CD4-positive, alpha-beta T cell treated with Interleukin-10 for 1 hour (primary cell): ENCODE measurements around the gene ILK.

Experiments used
- DNase-seq: peaks from one replicate; pipeline ENCODE4 v3.0.0-alpha.2; 2020

The ILK gene

GRCh38 chr11:6574816-6575715 lies 28.5 kb upstream of the ILK start:
- DNase-seq, result no peak

- no peak for DNase-seq
Measured at GRCh38 chr11:6576471-6577373, 26.9 kb upstream of the ILK start.

GRCh38 chr11:6578134-6578533 lies 25.4 kb upstream of the ILK start:
- no peak for DNase-seq

DNA sequence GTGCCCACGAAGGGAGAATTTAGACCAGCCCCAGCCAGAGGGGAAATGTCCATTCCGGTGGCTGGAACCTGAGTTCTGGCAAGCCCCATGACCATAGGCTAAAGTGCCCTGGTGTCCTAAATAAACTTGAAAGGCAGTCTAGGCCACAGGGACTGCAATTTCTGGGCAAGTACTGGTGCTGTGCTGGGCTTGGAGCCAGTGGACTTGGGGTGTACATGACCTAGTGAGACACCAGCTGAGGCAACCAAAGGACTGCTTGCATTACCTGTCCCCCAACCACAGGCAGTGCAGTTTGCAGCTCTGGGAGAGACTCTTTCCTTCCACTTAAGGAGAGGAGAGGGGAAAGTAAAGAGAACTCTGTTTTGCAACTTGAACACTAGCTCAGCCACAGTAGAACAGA lies 23.9 kb upstream of the ILK start:
- no peak for DNase-seq

GRCh38 chr11:6583584-6583983 lies 20.0 kb upstream of the ILK start:
- no peak for DNase-seq

DNA sequence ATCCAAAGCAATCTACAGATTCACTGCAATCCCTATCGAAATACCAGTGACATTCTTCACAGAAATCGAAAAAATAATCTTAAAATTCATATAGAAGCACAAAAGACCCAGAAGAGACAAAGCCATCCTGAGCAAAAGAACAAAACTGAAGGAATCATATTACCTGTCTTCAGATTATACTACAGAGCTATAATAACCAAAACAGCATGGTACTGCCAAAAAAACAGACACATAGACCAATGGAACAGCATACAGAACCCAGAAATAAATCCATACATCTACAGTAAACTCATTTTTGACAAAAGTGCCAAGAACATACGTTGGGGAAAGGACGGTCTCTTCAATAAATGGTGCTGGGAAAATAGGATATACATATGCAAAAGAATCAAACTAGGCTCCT lies 19.0 kb upstream of the ILK start:
- no peak for DNase-seq

DNA sequence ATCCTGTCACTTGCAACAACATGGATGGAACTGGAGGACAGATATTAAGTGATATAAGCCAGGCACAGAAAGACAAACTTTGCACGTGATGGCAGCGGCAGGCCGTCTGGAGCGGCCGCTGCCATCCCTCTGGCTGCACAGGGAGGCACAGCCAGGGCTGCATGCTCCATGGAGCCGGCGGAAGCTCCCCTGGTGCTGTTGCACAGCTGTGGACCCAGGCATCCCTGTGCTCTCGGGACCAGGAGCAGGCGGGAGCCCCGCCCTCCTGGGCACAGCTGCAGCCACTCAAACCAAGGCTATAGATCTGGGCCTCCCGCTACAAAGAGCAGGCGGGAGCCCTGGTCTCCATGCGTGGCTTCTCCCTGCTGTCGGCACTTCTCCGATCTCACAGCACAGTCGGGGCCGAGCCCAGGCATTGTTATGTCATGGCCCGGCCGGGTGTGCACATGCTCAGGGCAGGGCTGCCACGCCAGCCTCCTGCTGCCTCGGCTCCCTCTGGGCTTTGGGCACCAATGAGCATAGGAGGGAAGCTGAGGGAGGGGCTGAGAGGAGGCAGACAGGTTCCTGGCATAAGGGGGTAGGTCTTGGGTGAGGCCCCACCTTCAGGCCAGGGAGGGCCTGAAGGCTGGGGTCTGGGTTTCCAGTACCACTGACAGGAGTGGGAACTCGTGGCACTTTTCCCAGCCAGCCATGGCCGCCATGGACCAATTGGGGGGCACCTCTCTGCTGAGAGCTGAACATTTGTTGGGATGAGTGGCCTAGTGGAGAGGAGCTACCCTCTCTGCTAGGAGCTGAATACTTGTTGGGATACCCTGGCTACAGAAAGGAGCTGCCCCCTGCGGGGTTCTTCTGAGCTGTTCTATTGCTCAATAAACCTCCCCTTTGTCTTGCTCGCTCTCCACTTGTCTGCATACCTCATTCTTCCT lies 16.9 kb upstream of the ILK start:
- DNase-seq, result no peak

DNA sequence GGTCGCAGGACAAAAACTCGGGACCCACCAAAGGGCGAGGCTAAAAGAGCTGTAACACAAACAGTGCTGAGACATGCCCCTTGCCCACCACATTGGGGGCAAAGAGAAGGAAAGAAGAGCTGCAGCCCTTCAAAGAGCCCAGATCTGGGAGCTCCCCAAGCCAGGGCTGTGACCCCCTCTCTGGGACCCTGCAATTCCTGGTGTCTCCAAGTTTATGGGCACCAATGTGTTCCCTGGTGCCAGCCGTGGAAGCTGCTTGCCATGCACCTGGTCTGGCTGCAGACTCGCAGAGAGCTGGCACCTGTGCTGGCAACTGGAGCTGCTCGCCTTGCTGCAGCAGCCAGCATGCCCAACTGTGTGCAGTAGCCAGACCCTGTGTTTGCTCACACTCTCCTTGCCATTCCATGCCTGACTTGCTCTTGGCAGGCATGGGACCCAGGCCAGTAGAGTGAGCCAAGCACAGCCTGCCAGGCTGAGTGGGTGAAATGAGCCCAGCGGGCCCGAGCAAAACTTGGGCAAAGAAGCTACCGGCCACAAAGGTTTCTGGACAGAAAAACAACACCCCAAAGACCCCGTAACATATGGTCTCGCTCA lies 16.1 kb upstream of the ILK start:
- no peak for DNase-seq

DNA sequence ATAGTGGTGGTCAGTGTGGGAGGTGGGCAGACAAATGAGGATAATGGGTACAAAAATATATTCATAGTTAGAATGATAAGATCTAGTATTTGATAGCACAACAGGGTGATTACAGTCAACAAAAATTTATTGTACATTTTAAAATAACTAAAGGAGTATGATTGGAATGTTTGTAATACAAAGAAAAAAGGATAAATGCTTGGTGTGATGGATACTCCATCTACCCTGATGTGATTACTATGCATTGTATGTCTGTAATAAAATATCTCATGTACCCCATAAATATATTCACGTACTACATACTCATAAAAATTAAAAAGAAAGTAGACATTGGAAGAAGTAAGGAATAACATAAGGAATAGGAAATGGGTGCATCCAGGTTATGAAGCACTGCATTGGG lies 15.6 kb upstream of the ILK start:
- DNase-seq, result no peak

- no peak for DNase-seq
Measured at GRCh38 chr11:6594142-6594768, 9.3 kb upstream of the ILK start.

GRCh38 chr11:6596239-6596877 lies 7.2 kb upstream of the ILK start:
- DNase-seq, result no peak

GRCh38 chr11:6598555-6598954 lies 5.0 kb upstream of the ILK start:
- no peak for DNase-seq

- no peak for DNase-seq
Measured at GRCh38 chr11:6599449-6599848, 4.1 kb upstream of the ILK start.

- no peak for DNase-seq
Measured at GRCh38 chr11:6599881-6600390, 3.6 kb upstream of the ILK start.

DNA sequence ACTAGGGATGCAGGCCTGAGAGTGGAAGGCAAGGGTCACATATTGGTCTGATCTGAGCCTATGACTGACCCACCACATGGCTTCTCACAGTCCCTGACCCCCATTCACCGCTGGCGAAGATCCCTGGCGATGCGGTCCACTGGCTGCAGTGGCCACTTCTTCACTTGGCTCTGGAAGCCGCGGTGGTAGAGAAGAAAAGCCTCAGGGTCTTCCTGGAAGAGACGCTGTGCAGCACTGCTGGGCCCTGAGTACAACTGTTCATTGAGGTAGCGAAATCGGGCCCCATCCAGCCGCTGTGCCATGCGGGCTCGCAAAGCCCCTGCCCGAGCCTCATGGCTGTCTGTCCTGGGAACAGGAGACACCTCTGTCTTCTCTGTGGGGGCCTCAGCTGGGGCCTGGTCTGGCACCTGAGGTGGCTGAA lies 2.5 kb upstream of the ILK start:
- DNase-seq, result no peak

DNA sequence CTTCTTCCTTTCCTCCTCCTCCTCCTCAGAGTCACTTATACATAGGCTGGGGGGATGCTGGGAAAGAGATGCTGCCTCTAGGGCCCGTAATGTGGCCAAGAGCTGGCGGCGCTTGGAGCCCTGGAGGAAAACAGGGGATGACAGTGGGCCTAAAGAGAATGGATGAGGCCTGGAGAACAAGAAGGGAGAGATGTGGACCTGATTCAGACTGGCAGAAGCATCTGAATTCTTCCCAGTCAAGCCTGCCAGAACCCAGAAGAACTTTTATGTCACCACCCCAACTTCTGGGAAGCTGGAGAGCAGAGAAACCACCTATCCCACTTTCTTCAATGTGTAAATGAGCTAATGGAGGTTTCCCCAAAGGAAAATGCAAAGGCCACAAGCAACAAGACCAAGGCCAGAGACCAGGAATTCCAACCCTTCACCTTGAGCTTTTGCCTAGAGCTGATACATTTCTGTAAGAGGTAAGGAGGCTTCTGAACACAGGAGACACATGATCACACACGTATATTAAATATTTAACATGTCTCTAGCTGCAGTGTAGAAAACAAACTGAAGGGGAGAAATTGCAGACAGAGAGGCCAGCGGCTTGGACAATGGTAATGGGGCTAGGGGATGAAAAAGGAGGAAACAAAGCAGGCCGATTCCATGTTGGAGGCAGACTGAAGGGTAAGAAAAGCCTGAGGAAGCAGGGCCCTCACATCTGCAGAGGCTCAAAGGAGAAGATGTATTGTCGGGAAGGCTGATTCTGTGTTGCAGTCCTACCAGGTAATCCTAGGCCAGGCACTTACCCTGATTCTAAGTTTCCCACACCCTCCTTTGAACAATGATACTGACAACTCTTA lies 1.3 kb upstream of the ILK start:
- DNase-seq, result no peak

- peak; percentile 72 for DNase-seq
Measured at GRCh38 chr11:6604081-6604626, 580 bp downstream of the ILK start.

GRCh38 chr11:6604790-6605189 lies 1.2 kb downstream of the ILK start:
- DNase-seq, result no peak

DNA sequence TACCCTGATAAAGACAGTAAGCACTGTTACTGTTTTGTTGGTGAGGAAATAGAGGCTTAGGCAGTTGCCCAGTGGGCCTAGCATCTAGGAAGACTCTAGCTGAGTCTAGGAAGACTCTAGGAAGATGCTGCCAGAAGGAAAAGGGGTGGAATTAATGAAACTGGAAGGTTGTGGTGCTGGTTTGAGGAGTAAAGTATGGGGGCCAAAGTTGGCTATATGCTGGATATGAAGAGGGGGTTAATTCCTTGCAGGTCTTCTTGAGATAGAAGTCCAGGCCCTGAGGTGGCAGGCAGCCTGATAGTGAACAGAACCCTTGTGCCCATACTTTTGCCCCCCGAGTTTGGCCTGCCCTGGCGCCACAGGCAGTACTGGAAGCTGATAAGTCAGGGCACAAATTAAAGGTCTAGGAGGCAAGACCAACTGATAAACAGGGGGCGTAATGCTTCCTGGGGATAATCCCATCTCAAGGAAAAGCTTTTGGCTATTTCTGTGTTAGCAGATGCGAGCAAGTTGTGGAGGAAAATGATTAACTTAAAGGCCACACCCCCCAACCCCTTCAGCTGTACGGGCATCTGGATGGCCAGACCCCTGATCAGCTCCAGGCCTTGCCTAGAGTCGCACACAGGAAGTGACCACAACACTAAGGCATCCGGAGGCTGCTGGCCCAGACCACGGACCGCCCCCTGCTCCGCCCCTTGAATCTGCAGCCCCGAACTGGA lies 3.1 kb downstream of the ILK start:
- DNase-seq, result peak; percentile 69
